B cell (primary cell): ENCODE measurements around the gene PGPEP1. TPM values are rescaled to one million over a fixed set of nuclear protein-coding genes. Genes with fewer than 3 reads are reported as not detected.
"Not testable (repeated sequence)": the region's sequence is repeated elsewhere in the genome, so short reads cannot be mapped to it uniquely, and the experiment has no call there.

Experiments
- ATAC-seq: fragments of 200-7000 bp; cut with Tn5 transposase; one replicate; pipeline ENCODE4 v1.10.0; 2021; ENCODE audit warnings: low read depth, mild to moderate bottlenecking, moderate number of reproducible peaks, moderate library complexity
- CTCF ChIA-PET: fragments of 350-600 bp; sonication (Branson Sonifier 250); formaldehyde crosslinking; loops from one replicate; lab custom pipeline; 2021; ENCODE audit warnings: antibody characterized with exemption, inconsistent platforms; lab: Charles Lee
- POLR2A ChIA-PET: fragments of 350-600 bp; sonication (Branson Sonifier 250); formaldehyde crosslinking; loops from one replicate; lab custom pipeline; 2021; ENCODE audit warnings: antibody characterized with exemption; lab: Charles Lee
- DNase-seq: peaks from one replicate; pipeline ENCODE4 v3.0.0; 2013
- H2AFZ ChIP-seq: 2 replicates; pipeline ENCODE4 v1.6.1; 2012; ENCODE audit warnings: mild to moderate bottlenecking, low read depth, low read length; ENCODE audit not compliant: insufficient read depth, poor library complexity, severe bottlenecking
- H3K27ac ChIP-seq, 2 donors: 1 replicate in 1 of 2; 2 replicates in 1 of 2; pipeline ENCODE4 v1.5.1; 2012 to 2013; ENCODE audit warnings: low read length in 2 of 2, mild to moderate bottlenecking in 2 of 2, moderate library complexity in 1 of 2
- H3K27me3 ChIP-seq, 4 experiments: fragments of 200-600 bp in 1 of 4; sonication (generic) in 1 of 4; replicated peaks in 1 of 4; 1 replicate in 2 of 4; 2 replicates in 2 of 4; pipeline versions ENCODE4 v1.6.1 to v1.7.0; 2013 to 2016; ENCODE audit warnings: low read length in 3 of 4, mild to moderate bottlenecking in 2 of 4, mixed read lengths in 1 of 4, moderate library complexity in 1 of 4; ENCODE audit not compliant: insufficient read depth in 4 of 4, control insufficient read depth in 3 of 4; ENCODE audit errors: control extremely low read depth in 1 of 4
- H3K36me3 ChIP-seq, 2 experiments: replicated peaks in 1 of 2; 1 replicate in 1 of 2; 2 replicates in 1 of 2; pipeline versions ENCODE4 v1.6.1 to v1.7.1; 2013; ENCODE audit warnings: low read length in 1 of 2; ENCODE audit not compliant: insufficient read depth in 2 of 2, control insufficient read depth in 1 of 2; ENCODE audit errors: control extremely low read depth in 1 of 2, extremely low read depth in 1 of 2
- H3K4me1 ChIP-seq, 2 donors: fragments of 200-600 bp in 1 of 2; sonication (generic) in 1 of 2; 1 replicate in 1 of 2; 2 replicates in 1 of 2; pipeline versions ENCODE4 v1.5.1 to v1.6.1; 2013 to 2017; ENCODE audit warnings: low read length in 2 of 2; ENCODE audit not compliant: control insufficient read depth in 2 of 2, insufficient read depth in 2 of 2
- H3K4me2 ChIP-seq: replicated peaks from 2 replicates; pipeline ENCODE3; 2012; ENCODE audit warnings: mild to moderate bottlenecking, low read depth, low read length; ENCODE audit not compliant: poor library complexity, severe bottlenecking
- H3K4me3 ChIP-seq, 5 experiments: fragments of 200-600 bp in 1 of 5; sonication (generic) in 1 of 5; 1 replicate in 3 of 5; 2 replicates in 2 of 5; pipeline versions ENCODE4 v1.5.1 to v1.7.0; 2011 to 2016; ENCODE audit warnings: low read length in 4 of 5, mild to moderate bottlenecking in 4 of 5, low read depth in 2 of 5, control low read depth in 1 of 5, moderate library complexity in 1 of 5; ENCODE audit not compliant: insufficient read depth in 1 of 5; ENCODE audit errors: control extremely low read depth in 1 of 5, extremely low read depth in 1 of 5
- H3K79me2 ChIP-seq: fragments of 200-600 bp; sonication (generic); one replicate; pipeline ENCODE4 v1.6.0; 2016; ENCODE audit warnings: low read length; ENCODE audit not compliant: control insufficient read depth, insufficient read depth
- H3K9ac ChIP-seq: fragments of 200-600 bp; sonication (generic); 2 replicates; pipeline ENCODE4 v1.6.1; 2017; ENCODE audit warnings: mild to moderate bottlenecking, low read length, moderate library complexity
- H3K9me3 ChIP-seq, 3 donors: one replicate each; pipeline versions ENCODE4 v1.6.1 to v1.7.1; 2013; ENCODE audit warnings: low read length in 2 of 3; ENCODE audit not compliant: control insufficient read depth in 2 of 3, insufficient read depth in 1 of 3; ENCODE audit errors: control extremely low read depth in 1 of 3
- H4K20me1 ChIP-seq: 2 replicates; pipeline ENCODE4 v1.6.0; 2012; ENCODE audit warnings: mild to moderate bottlenecking, low read length; ENCODE audit not compliant: insufficient read depth, control insufficient read depth, poor library complexity, severe bottlenecking
- H3K27ac Mint-ChIP-seq: one replicate; pipeline ENCODE4 v1.8.0; 2021; ENCODE audit warnings: mixed read lengths
- H3K27me3 Mint-ChIP-seq: one replicate; pipeline ENCODE4 v1.8.0; 2021; ENCODE audit warnings: mixed read lengths
- H3K4me1 Mint-ChIP-seq: one replicate; pipeline ENCODE4 v1.8.0; 2021; ENCODE audit warnings: mixed read lengths
- H3K4me3 Mint-ChIP-seq: one replicate; pipeline ENCODE4 v1.8.0; 2021; ENCODE audit warnings: mixed read lengths
- H3K9me3 Mint-ChIP-seq: one replicate; pipeline ENCODE4 v1.8.0; 2022; ENCODE audit warnings: mixed read lengths; ENCODE audit not compliant: insufficient read depth
- EZH2 ChIP-seq: IDR thresholded peaks from 2 replicates; pipeline ENCODE4 v1.6.1; 2012; ENCODE audit warnings: borderline replicate concordance, low read depth, mild to moderate bottlenecking, moderate library complexity, low read length; ENCODE audit not compliant: insufficient read depth, poor library complexity, severe bottlenecking
- WGBS: methylation state at CpG from one replicate; pipeline ENCODE4 v1.1.5; 2013; ENCODE audit warnings: missing lambda C conversion rate; ENCODE audit not compliant: insufficient coverage; 5-methylcytosine and 5-hydroxymethylcytosine counted together
- intact Hi-C: fragments of 100-400 bp; cut with micrococcal nuclease; formaldehyde crosslinking; loops from one replicate; pipeline ENCODE4 v1.10.0; 2022
- polyA plus RNA-seq: library from polyadenylated mRNA; depleted of rRNA; stranded (reverse); fragments of >200 nt; gene quantifications from 2 replicates; pipeline ENCODE4 v1.2.3, GENCODE V29; 2012
- total RNA-seq, 2 donors: library from RNA; stranded (reverse); fragments of 120-200 nt in 1 of 2; gene quantifications; 1 replicate in 1 of 2; 2 replicates in 1 of 2; pipeline versions ENCODE4 v1.2.3 to v1.2.4, GENCODE V29; 2013 to 2022
- TF ChIP-seq, protein P1 (sequence below): fragments of 200-600 bp; IDR thresholded peaks from one replicate; pipeline ENCODE4 v1.8.0; 2022; ENCODE audit warnings: antibody characterized with exemption, mild to moderate bottlenecking

The PGPEP1 gene
- total and polyA plus RNA-seq, 2 donors (not counting 1 experiment from before 2014, with no cell fraction given): 17.6 to 20.9 TPM

DNA sequence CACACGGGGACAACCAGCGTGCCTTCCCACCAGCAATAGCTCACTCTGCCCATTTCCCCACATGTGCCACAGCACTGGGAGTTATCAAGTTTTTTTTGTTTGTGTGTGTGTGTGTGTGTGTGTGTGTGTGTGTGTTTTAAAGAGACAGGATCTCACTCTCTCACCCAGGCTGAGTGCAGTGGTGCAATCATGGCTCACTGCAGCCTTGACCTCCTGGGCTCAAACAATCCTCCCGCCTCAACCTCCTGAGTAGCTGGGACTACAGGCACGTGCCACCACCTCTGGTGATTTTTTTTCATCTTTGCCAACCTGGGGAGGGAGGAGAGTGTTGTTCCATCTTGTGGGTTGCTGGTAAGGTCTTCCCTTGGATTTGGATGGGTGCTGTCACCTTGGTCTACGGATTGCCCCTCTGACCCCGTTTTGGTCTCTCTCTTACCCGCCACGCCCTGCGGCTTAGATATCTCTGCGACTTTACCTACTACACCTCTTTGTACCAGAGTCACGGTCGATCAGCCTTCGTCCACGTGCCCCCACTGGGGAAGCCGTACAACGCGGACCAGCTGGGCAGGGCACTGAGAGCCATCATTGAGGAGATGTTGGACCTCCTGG is 22.6 kb downstream of the PGPEP1 start:
- no peak overlapping the region for H3K4me2 ChIP-seq
- POLR2A ChIA-PET: interaction anchor here (0.6 kb wide), 1 partner anchor 18 kb away, joined by 3 read pairs; no protein-coding TSS in a partner anchor
- no peaks in the 10 kb centered on the region for H3K4me1 ChIP-seq
- no peaks in the 10 kb centered on the region for H3K27me3 ChIP-seq
- intact Hi-C loops: no loop called here
- no peaks in the 10 kb centered on the region for H3K27me3 Mint-ChIP-seq
- peaks cover 0 to 9% of the 10 kb centered on the region in 2 experiments for H3K36me3 ChIP-seq
- no peak overlapping the region for H3K4me3 ChIP-seq
- CTCF ChIA-PET: interaction anchor here (0.6 to 1.7 kb wide), 3 partner anchors 25 to 1896 kb away, joined by 3 to 5 read pairs (median 3); no protein-coding TSS in a partner anchor
- no peak overlapping the region for H3K4me3 Mint-ChIP-seq
- no peaks in the 10 kb centered on the region for H3K79me2 ChIP-seq
- H3K9ac ChIP-seq: no peak overlapping the region
- ATAC-seq (no peak), DNase-seq (no peak)
- no peak overlapping the region for H3K27ac Mint-ChIP-seq
- 92% methylated on average over 10 of the region's 17 CpGs for WGBS
- peaks cover 0 to 6% (median 0%) of the 10 kb centered on the region in 3 donors for H3K9me3 ChIP-seq
- no peaks in the 10 kb centered on the region for H3K9me3 Mint-ChIP-seq
- TF ChIP-seq EZH2: no peak
- TF ChIP-seq, protein P1, sequence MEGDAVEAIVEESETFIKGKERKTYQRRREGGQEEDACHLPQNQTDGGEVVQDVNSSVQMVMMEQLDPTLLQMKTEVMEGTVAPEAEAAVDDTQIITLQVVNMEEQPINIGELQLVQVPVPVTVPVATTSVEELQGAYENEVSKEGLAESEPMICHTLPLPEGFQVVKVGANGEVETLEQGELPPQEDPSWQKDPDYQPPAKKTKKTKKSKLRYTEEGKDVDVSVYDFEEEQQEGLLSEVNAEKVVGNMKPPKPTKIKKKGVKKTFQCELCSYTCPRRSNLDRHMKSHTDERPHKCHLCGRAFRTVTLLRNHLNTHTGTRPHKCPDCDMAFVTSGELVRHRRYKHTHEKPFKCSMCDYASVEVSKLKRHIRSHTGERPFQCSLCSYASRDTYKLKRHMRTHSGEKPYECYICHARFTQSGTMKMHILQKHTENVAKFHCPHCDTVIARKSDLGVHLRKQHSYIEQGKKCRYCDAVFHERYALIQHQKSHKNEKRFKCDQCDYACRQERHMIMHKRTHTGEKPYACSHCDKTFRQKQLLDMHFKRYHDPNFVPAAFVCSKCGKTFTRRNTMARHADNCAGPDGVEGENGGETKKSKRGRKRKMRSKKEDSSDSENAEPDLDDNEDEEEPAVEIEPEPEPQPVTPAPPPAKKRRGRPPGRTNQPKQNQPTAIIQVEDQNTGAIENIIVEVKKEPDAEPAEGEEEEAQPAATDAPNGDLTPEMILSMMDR: no peak
- no peaks in the 10 kb centered on the region for H4K20me1 ChIP-seq
- H3K4me1 Mint-ChIP-seq: peaks cover 4% of the 10 kb centered on the region
- no peak overlapping the region for H3K27ac ChIP-seq
- no peak overlapping the region for H2AFZ ChIP-seq

DNA sequence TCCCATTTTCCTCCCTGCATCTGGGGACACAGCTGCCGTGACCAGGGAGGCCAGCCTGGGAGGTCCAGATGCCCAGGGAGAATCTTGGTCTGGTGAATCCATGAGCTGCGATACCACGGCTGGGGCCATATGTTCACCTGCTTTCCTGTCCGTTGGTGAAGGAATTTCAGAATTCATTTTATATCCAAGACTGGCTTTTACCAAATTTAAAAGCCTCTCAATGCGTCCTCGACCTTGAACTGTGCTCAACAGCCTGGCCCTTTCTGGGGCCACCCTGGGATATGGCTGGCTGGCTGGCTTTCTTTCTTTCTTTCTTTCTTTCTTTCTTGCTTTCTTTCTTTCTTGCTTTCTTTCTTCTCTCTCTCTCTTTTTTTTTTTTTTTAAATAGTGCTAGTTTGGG is 23.4 kb downstream of the PGPEP1 start:
- H3K36me3 ChIP-seq: peaks cover 0 to 9% of the 10 kb centered on the region in 2 experiments
- H3K4me1 ChIP-seq: no peaks in the 10 kb centered on the region
- no peaks in the 10 kb centered on the region for H4K20me1 ChIP-seq
- no peak overlapping the region for H3K4me3 Mint-ChIP-seq
- H3K9me3 Mint-ChIP-seq: no peaks in the 10 kb centered on the region
- no peaks in the 10 kb centered on the region for H3K27me3 Mint-ChIP-seq
- no peak for TF ChIP-seq EZH2
- TF ChIP-seq, protein P1: no peak
- POLR2A ChIA-PET: interaction anchor here (0.6 kb wide), 1 partner anchor 195 kb away, joined by 11 read pairs; no protein-coding TSS in a partner anchor
- no peak overlapping the region for H3K27ac ChIP-seq
- no peak overlapping the region for H3K4me2 ChIP-seq
- no peaks in the 10 kb centered on the region for H3K27me3 ChIP-seq
- CTCF ChIA-PET: interaction anchor here (1.7 kb wide), 1 partner anchor 24 kb away, joined by 5 read pairs; no protein-coding TSS in a partner anchor
- 97% methylated on average over 4 of the region's 6 CpGs for WGBS
- intact Hi-C loops: no loop called here
- ATAC-seq: no peak
- peaks cover 0 to 6% (median 0%) of the 10 kb centered on the region in 3 donors for H3K9me3 ChIP-seq
- no peak overlapping the region for H3K9ac ChIP-seq
- no peak overlapping the region for H2AFZ ChIP-seq
- DNase-seq: no peak
- H3K4me3 ChIP-seq: no peak overlapping the region
- H3K4me1 Mint-ChIP-seq: peaks cover 4% of the 10 kb centered on the region
- H3K79me2 ChIP-seq: no peaks in the 10 kb centered on the region
- no peak overlapping the region for H3K27ac Mint-ChIP-seq

DNA sequence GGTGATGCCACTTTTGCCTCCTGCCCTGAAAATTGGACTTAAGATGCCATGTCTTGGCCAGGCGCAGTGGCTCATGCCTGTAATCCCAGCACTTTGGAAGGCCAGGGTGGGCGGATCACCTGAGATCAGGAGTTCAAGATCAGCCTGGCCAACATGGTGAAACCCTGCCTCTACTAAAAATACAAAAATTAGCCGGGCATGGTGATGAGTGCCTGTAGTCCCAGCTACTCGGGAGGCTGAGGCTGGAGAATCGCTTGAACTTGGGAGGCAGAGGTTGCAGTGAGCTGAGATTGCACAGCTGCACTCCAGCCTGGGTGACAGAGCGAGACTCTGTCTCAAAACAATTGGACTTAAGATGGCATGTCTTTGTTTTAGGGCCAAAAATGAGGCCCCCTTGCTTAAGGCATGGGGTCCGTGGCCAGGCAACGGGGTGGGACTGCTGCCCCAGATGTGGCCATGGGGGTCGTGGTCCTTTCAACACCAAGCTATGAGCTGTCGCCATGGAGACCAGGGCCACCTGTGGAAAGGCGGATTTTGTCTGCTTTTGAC is 24.0 kb downstream of the PGPEP1 start:
- H3K4me3 Mint-ChIP-seq, H3K9me3 ChIP-seq, H3K27ac ChIP-seq, H3K9me3 Mint-ChIP-seq, H3K27me3 Mint-ChIP-seq, H3K4me3 ChIP-seq, H3K27me3 ChIP-seq, H3K27ac Mint-ChIP-seq, H3K4me1 ChIP-seq, ATAC-seq, H3K9ac ChIP-seq, H2AFZ ChIP-seq, H3K4me1 Mint-ChIP-seq, CTCF ChIA-PET, H3K4me2 ChIP-seq, H3K36me3 ChIP-seq, DNase-seq, intact Hi-C loops, H4K20me1 ChIP-seq, H3K79me2 ChIP-seq: not testable (repeated sequence)
- POLR2A ChIA-PET: interaction anchor here (0.6 kb wide), 2 partner anchors 22 to 194 kb away, joined by 5 to 11 read pairs; no protein-coding TSS in a partner anchor
- 91% methylated on average over 7 of the region's 11 CpGs for WGBS
